NCI-H82 (cell line): ENCODE data around the gene TTL.
A peak's percentile ranks its signal among the peaks of the same experiment; 100 is the strongest.
"Not testable (repeated sequence)": the region's sequence is repeated elsewhere in the genome, so short reads cannot be mapped to it uniquely, and the experiment has no call there.

ENCODE experiments used
- DNase-seq: peaks from one replicate; lab custom pipeline; 2025; lab: John Stamatoyannopoulos, UW

TTL gene

GRCh38 chr2:112520234-112520783 is 38.4 kb downstream of the TTL start:
- DNase-seq: no peak

- DNase-seq: no peak
These were observed 41.4 kb downstream of the TTL start for GRCh38 chr2:112523291-112523777.

GRCh38 chr2:112524276-112524675 is 42.3 kb downstream of the TTL start:
- DNase-seq: not testable (repeated sequence)

- no peak for DNase-seq
These were observed 46.6 kb downstream of the TTL start for GRCh38 chr2:112528541-112528940.

- peak; percentile 31 for DNase-seq
These were observed 47.8 kb downstream of the TTL start for GRCh38 chr2:112529757-112530156.

- no peak for DNase-seq
These were observed 48.8 kb downstream of the TTL start for GRCh38 chr2:112530728-112531127.

GRCh38 chr2:112534826-112535225 is 52.9 kb downstream of the TTL start:
- DNase-seq: no peak

GRCh38 chr2:112536665-112537064 is 54.7 kb downstream of the TTL start:
- DNase-seq: not testable (repeated sequence)

GRCh38 chr2:112539306-112539705 is 57.4 kb downstream of the TTL start:
- no peak for DNase-seq

GRCh38 chr2:112540906-112541305 is 59.0 kb downstream of the TTL start:
- no peak for DNase-seq

- DNase-seq: peak; percentile 91
These were observed 59.6 kb downstream of the TTL start for GRCh38 chr2:112541315-112542122.

- DNase-seq: peak; percentile 91
These were observed 60.4 kb downstream of the TTL start, which contains the start of gene POLR1B for GRCh38 chr2:112542123-112542983. Gene POLR1B (plus strand): TSS chr2:112542465. CDS start chr2:112542495, 30 bp downstream.

GRCh38 chr2:112542984-112543661 is 61.2 kb downstream of the TTL start:
- DNase-seq: peak; percentile 67

- DNase-seq: no peak
These were observed 65.4 kb downstream of the TTL start for GRCh38 chr2:112547333-112547732.

GRCh38 chr2:112548980-112549379 is 67.0 kb downstream of the TTL start:
- DNase-seq: no peak

GRCh38 chr2:112566104-112566503 is 84.1 kb downstream of the TTL start:
- DNase-seq: no peak

GRCh38 chr2:112566508-112566907 is 84.6 kb downstream of the TTL start:
- DNase-seq: not testable (repeated sequence)

GRCh38 chr2:112572005-112572404 is 90.0 kb downstream of the TTL start:
- no peak for DNase-seq

GRCh38 chr2:112577756-112578155 is 95.8 kb downstream of the TTL start:
- DNase-seq: no peak

GRCh38 chr2:112579241-112579640 is 97.3 kb downstream of the TTL start:
- no peak for DNase-seq

- no peak for DNase-seq
These were observed 98.1 kb downstream of the TTL start for GRCh38 chr2:112580084-112580483.

GRCh38 chr2:112582314-112582746 is 100.4 kb downstream of the TTL start:
- peak; percentile 80 for DNase-seq
